Measurements from ENCODE around the gene SLC27A5.

SLC27A5 gene

GRCh38 chr19:58511353-58512208 is at the start of gene SLC27A5:
SLC27A5 (minus strand) TSS chr19:58511992; CDS start chr19:58511955, 37 bp downstream.
- DNase-seq: no peak

- DNase-seq: no peak
These were observed 49.1 kb upstream of the SLC27A5 start for GRCh38 chr19:58560921-58561320.

- DNase-seq: no peak
These were observed 48.5 kb upstream of the SLC27A5 start for GRCh38 chr19:58560007-58560887.

GRCh38 chr19:58559275-58560006 is 47.6 kb upstream of the SLC27A5 start:
- no peak for DNase-seq

- DNase-seq: no peak
These were observed 47.0 kb upstream of the SLC27A5 start for GRCh38 chr19:58558623-58559274.

- no peak for DNase-seq
These were observed 46.4 kb upstream of the SLC27A5 start, which contains the start of gene UBE2M for GRCh38 chr19:58558066-58558622. UBE2M (minus strand) TSS chr19:58558611; CDS start chr19:58558381, 230 bp downstream.

- DNase-seq: no peak
These were observed 45.7 kb upstream of the SLC27A5 start for GRCh38 chr19:58557221-58558065.

- DNase-seq: no peak
These were observed 44.9 kb upstream of the SLC27A5 start for GRCh38 chr19:58556622-58557220.

GRCh38 chr19:58555920-58556621 is 44.3 kb upstream of the SLC27A5 start:
- DNase-seq: no peak

- no peak for DNase-seq
These were observed 43.6 kb upstream of the SLC27A5 start for GRCh38 chr19:58555369-58555885.

- DNase-seq: no peak
These were observed 42.9 kb upstream of the SLC27A5 start, which contains the start of gene CHMP2A for GRCh38 chr19:58554494-58555368. CHMP2A (minus strand) TSS chr19:58555105; CDS start chr19:58554212, 893 bp downstream.

- no peak for DNase-seq
These were observed 42.2 kb upstream of the SLC27A5 start for GRCh38 chr19:58553799-58554493.

GRCh38 chr19:58552655-58553054 is 40.9 kb upstream of the SLC27A5 start:
- no peak for DNase-seq

GRCh38 chr19:58551577-58552471 is 40.0 kb upstream of the SLC27A5 start:
- DNase-seq: no peak

GRCh38 chr19:58551123-58551497 is 39.3 kb upstream of the SLC27A5 start:
- no peak for DNase-seq

- DNase-seq: no peak
These were observed 38.8 kb upstream of the SLC27A5 start for GRCh38 chr19:58550362-58551122.
